H9 (cell line): ENCODE results near the gene FXYD6. TPM values are rescaled to one million over a fixed set of nuclear protein-coding genes. Genes with fewer than 3 reads are reported as not detected.
A peak's percentile ranks its signal among the peaks of the same experiment; 100 is the strongest.

Experiments
- DNase-seq: peaks from one replicate; pipeline ENCODE4 v3.0.0-alpha.2; 2017
- H2AFZ ChIP-seq: one replicate; pipeline ENCODE4 v1.6.1; 2013; ENCODE audit warnings: mild to moderate bottlenecking, low read length, control low read depth, moderate library complexity
- H2AK5ac ChIP-seq: 2 replicates; pipeline ENCODE4 v1.6.1; 2013; ENCODE audit warnings: low read length, control low read depth, mixed read lengths; ENCODE audit not compliant: insufficient read length
- H2BK120ac ChIP-seq: one replicate; pipeline ENCODE4 v1.6.1; 2013; ENCODE audit warnings: low read depth, mild to moderate bottlenecking, low read length, control low read depth, inconsistent platforms; ENCODE audit not compliant: poor library complexity, severe bottlenecking
- H2BK12ac ChIP-seq: 2 replicates; pipeline ENCODE4 v1.6.1; 2013; ENCODE audit warnings: low read length, control low read depth, mixed read lengths, low read depth; ENCODE audit not compliant: insufficient read length
- H2BK15ac ChIP-seq: 2 replicates; pipeline ENCODE4 v1.6.1; 2013; ENCODE audit warnings: low read depth, low read length, control low read depth
- H2BK20ac ChIP-seq: one replicate; pipeline ENCODE4 v1.6.1; 2013; ENCODE audit warnings: low read depth, mild to moderate bottlenecking, low read length, control low read depth, inconsistent platforms; ENCODE audit not compliant: poor library complexity, severe bottlenecking
- H2BK5ac ChIP-seq: 2 replicates; pipeline ENCODE4 v1.6.1; 2013; ENCODE audit warnings: low read length, control low read depth, mixed read lengths; ENCODE audit not compliant: insufficient read length
- H3K14ac ChIP-seq: 2 replicates; pipeline ENCODE4 v1.6.1; 2013; ENCODE audit warnings: low read length, control low read depth; ENCODE audit not compliant: insufficient read depth
- H3K18ac ChIP-seq: 2 replicates; pipeline ENCODE4 v1.6.1; 2013; ENCODE audit warnings: low read depth, mild to moderate bottlenecking, mixed read lengths, low read length, control low read depth; ENCODE audit not compliant: insufficient read length
- H3K23ac ChIP-seq: 2 replicates; pipeline ENCODE4 v1.6.1; 2013; ENCODE audit warnings: low read length, control low read depth, mixed read lengths, low read depth; ENCODE audit not compliant: insufficient read length
- H3K23me2 ChIP-seq: 2 replicates; pipeline ENCODE4 v1.6.1; 2013; ENCODE audit warnings: low read depth, mild to moderate bottlenecking, mixed read lengths, low read length, control low read depth; ENCODE audit not compliant: insufficient read length, poor library complexity, severe bottlenecking
- H3K27ac ChIP-seq: 2 replicates; pipeline ENCODE4 v1.5.1; 2013; ENCODE audit warnings: low read length, control low read depth, mixed read lengths, low read depth; ENCODE audit not compliant: insufficient read length
- H3K27me3 ChIP-seq: 2 replicates; pipeline ENCODE4 v1.6.1; 2013; ENCODE audit warnings: low read length, control low read depth, inconsistent platforms; ENCODE audit not compliant: insufficient read depth
- H3K4ac ChIP-seq: 2 replicates; pipeline ENCODE4 v1.6.1; 2013; ENCODE audit warnings: low read depth, mild to moderate bottlenecking, control low read depth, inconsistent platforms, low read length, moderate library complexity
- H3K4me1 ChIP-seq: 2 replicates; pipeline ENCODE4 v1.6.1; 2013; ENCODE audit warnings: low read length, control low read depth, inconsistent platforms; ENCODE audit not compliant: insufficient read depth
- H3K4me2 ChIP-seq: 2 replicates; pipeline ENCODE4 v1.6.1; 2013; ENCODE audit warnings: low read length, control low read depth, mixed read lengths; ENCODE audit not compliant: insufficient read length, insufficient read depth
- H3K56ac ChIP-seq: 2 replicates; pipeline ENCODE4 v1.6.1; 2013; ENCODE audit warnings: low read depth, mild to moderate bottlenecking, mixed read lengths, low read length, control low read depth; ENCODE audit not compliant: insufficient read length
- H3K79me1 ChIP-seq: 2 replicates; pipeline ENCODE4 v1.6.1; 2013; ENCODE audit warnings: low read depth, mild to moderate bottlenecking, moderate library complexity, low read length, control low read depth, inconsistent platforms; ENCODE audit not compliant: insufficient read depth, poor library complexity, severe bottlenecking
- H3K79me2 ChIP-seq: 2 replicates; pipeline ENCODE4 v1.6.1; 2013; ENCODE audit warnings: low read length, control low read depth, inconsistent platforms; ENCODE audit not compliant: insufficient read depth
- H3K9ac ChIP-seq: 2 replicates; pipeline ENCODE4 v1.6.1; 2013; ENCODE audit warnings: low read length, control low read depth, mixed read lengths; ENCODE audit not compliant: insufficient read length; ENCODE audit errors: extremely low read depth
- H3K9me3 ChIP-seq: one replicate; pipeline ENCODE4 v1.6.1; 2013; ENCODE audit warnings: low read depth, low read length, inconsistent platforms; ENCODE audit not compliant: control insufficient read depth
- H3T11ph ChIP-seq: one replicate; pipeline ENCODE4 v1.6.1; 2013; ENCODE audit warnings: mild to moderate bottlenecking, low read length, control low read depth, inconsistent platforms
- H4K20me1 ChIP-seq: one replicate; pipeline ENCODE4 v1.6.1; 2013; ENCODE audit not compliant: control insufficient read depth, insufficient read length, insufficient read depth
- H4K5ac ChIP-seq: 2 replicates; pipeline ENCODE4 v1.6.1; 2013; ENCODE audit warnings: low read depth, mild to moderate bottlenecking, mixed read lengths, low read length, control low read depth; ENCODE audit not compliant: insufficient read length
- H4K8ac ChIP-seq: replicated peaks from 2 replicates; pipeline ENCODE4 v1.6.1; 2013; ENCODE audit warnings: low read length, control low read depth, mixed read lengths, low read depth; ENCODE audit not compliant: insufficient read length
- H4K91ac ChIP-seq: 2 replicates; pipeline ENCODE4 v1.6.1; 2013; ENCODE audit warnings: low read depth, mild to moderate bottlenecking, moderate library complexity, mixed read lengths, low read length, control low read depth; ENCODE audit not compliant: insufficient read length
- H3K27ac Mint-ChIP-seq, 3 experiments: 2 replicates in 2 of 3; 3 replicates in 1 of 3; pipeline ENCODE4 v1.8.0; 2020 to 2021; ENCODE audit warnings: mixed read lengths in 3 of 3, mild to moderate bottlenecking in 1 of 3, moderate library complexity in 1 of 3
- H3K27me3 Mint-ChIP-seq: 2 replicates; pipeline ENCODE4 v1.8.0; 2021; ENCODE audit warnings: low read depth, mild to moderate bottlenecking, moderate library complexity, mixed read lengths
- H3K36me3 Mint-ChIP-seq, 3 experiments: 2 replicates in 2 of 3; 3 replicates in 1 of 3; pipeline ENCODE4 v1.8.0; 2020 to 2021; ENCODE audit warnings: low read depth in 3 of 3, mixed read lengths in 3 of 3; ENCODE audit not compliant: insufficient read depth in 1 of 3
- H3K4me1 Mint-ChIP-seq, 2 experiments: 2 replicates each; pipeline ENCODE4 v1.8.0; 2020; ENCODE audit warnings: mixed read lengths in 2 of 2
- H3K4me3 Mint-ChIP-seq, 2 experiments: 2 replicates in 1 of 2; 3 replicates in 1 of 2; pipeline ENCODE4 v1.8.0; 2020 to 2021; ENCODE audit warnings: mild to moderate bottlenecking in 2 of 2, mixed read lengths in 2 of 2, moderate library complexity in 1 of 2
- H3K9me3 Mint-ChIP-seq, 2 experiments: 2 replicates in 1 of 2; 3 replicates in 1 of 2; pipeline ENCODE4 v1.8.0; 2020; ENCODE audit warnings: mild to moderate bottlenecking in 2 of 2, mixed read lengths in 2 of 2, moderate library complexity in 1 of 2
- WGBS: extraction: QIAGEN DNeasy Blood & Tissue Kit; methylation state at CpG from one replicate; pipeline ENCODE4 v1.1.7; 2013; ENCODE audit warnings: missing lambda C conversion rate, low lambda C conversion rate, mixed read lengths; ENCODE audit not compliant: insufficient read length; ENCODE audit errors: extremely low coverage; 5-methylcytosine and 5-hydroxymethylcytosine counted together
- total RNA-seq: library from RNA; stranded (reverse); gene quantifications from 2 replicates; pipeline ENCODE4 v1.2.1, GENCODE V29; 2021
- TF ChIP-seq, protein P1 (sequence below): fragments of 200-600 bp; sonication (generic); conservative IDR thresholded peaks from 3 replicates; pipeline ENCODE4 v1.8.0; 2021; ENCODE audit warnings: antibody characterized with exemption, mild to moderate bottlenecking

Gene FXYD6
- total RNA-seq, 1 experiment from 2014 or later, result 18.3 TPM

GRCh38 chr11:117888139-117888566, 11.7 kb upstream of the FXYD6 start:
- WGBS, result no CpG with 5 or more reads among the region's 8 CpGs
- H3K4me1 Mint-ChIP-seq, result peaks cover 16 to 18% of the 10 kb centered on the region in 2 experiments
- no peaks in the 10 kb centered on the region for H3K79me1 ChIP-seq

More at GRCh38 chr11:117888139-117888566, 11.7 kb upstream of the FXYD6 start:
- H3K9me3 Mint-ChIP-seq, result no peaks in the 10 kb centered on the region
- no peak overlapping the region for H3K23ac ChIP-seq
- no peaks in the 10 kb centered on the region for H4K20me1 ChIP-seq
- H3K56ac ChIP-seq, result no peak overlapping the region
- peak overlapping the region in 1 of 3 experiments; percentile 52; a peak in 1 of 7 replicates for H3K27ac Mint-ChIP-seq
- no peak overlapping the region for H2AFZ ChIP-seq
- TF ChIP-seq, protein P1, sequence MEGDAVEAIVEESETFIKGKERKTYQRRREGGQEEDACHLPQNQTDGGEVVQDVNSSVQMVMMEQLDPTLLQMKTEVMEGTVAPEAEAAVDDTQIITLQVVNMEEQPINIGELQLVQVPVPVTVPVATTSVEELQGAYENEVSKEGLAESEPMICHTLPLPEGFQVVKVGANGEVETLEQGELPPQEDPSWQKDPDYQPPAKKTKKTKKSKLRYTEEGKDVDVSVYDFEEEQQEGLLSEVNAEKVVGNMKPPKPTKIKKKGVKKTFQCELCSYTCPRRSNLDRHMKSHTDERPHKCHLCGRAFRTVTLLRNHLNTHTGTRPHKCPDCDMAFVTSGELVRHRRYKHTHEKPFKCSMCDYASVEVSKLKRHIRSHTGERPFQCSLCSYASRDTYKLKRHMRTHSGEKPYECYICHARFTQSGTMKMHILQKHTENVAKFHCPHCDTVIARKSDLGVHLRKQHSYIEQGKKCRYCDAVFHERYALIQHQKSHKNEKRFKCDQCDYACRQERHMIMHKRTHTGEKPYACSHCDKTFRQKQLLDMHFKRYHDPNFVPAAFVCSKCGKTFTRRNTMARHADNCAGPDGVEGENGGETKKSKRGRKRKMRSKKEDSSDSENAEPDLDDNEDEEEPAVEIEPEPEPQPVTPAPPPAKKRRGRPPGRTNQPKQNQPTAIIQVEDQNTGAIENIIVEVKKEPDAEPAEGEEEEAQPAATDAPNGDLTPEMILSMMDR, result no peak
- H4K8ac ChIP-seq, result no peak overlapping the region
- H2BK120ac ChIP-seq, result no peak overlapping the region
- H3K14ac ChIP-seq, result no peak overlapping the region
- H3K4me1 ChIP-seq, result no peaks in the 10 kb centered on the region
- no peak overlapping the region for H3K27ac ChIP-seq
- H2BK20ac ChIP-seq, result no peak overlapping the region
- no peak overlapping the region for H3K4ac ChIP-seq
- no peak overlapping the region for H3K18ac ChIP-seq
- H3K79me2 ChIP-seq, result no peaks in the 10 kb centered on the region
- no peaks in the 10 kb centered on the region for H3K27me3 ChIP-seq
- no peak overlapping the region for H3K4me2 ChIP-seq
- no peak overlapping the region for H4K5ac ChIP-seq
- H3K27me3 Mint-ChIP-seq, result peaks cover 7% of the 10 kb centered on the region
- H2BK15ac ChIP-seq, result no peak overlapping the region
- H3K9ac ChIP-seq, result no peak overlapping the region
- H3K9me3 ChIP-seq, result no peaks in the 10 kb centered on the region
- H3T11ph ChIP-seq, result no peak overlapping the region
- H3K4me3 Mint-ChIP-seq, result no peak overlapping the region
- H3K23me2 ChIP-seq, result no peaks in the 10 kb centered on the region
- no peak overlapping the region for H2BK5ac ChIP-seq
- no peaks in the 10 kb centered on the region for H3K36me3 Mint-ChIP-seq
- H2AK5ac ChIP-seq, result no peak overlapping the region
- no peak for DNase-seq
- no peak overlapping the region for H2BK12ac ChIP-seq
- H4K91ac ChIP-seq, result no peak overlapping the region
